ENCODE measurements around the gene TUBGCP3. TPM values are rescaled to one million over a fixed set of nuclear protein-coding genes. Genes with fewer than 3 reads are reported as not detected.
A peak's percentile ranks its signal among the peaks of the same experiment; 100 is the strongest.

Gene TUBGCP3
- total and polyA plus RNA-seq, 2 donors from 2014 or later = 9.1 to 33.2 TPM

DNA sequence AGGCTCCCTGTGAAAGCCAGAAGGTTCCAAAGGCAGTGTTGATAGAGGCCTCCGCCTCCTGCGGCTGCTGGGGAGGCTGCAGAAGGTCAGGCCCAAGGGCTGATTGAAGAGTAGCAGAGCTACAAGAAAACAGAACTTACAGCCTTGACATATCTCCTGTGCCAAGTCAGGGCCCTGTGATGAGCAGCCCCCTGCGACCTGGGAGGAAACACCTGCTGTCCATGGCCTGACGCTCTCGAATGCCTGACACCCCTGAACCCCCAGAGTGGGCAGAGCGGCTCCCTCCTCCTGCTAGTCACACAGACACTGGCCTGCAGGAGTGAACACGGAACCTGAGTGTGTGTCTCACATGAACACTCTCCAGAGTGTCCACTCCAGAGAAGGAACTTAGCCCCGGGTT lies 38.2 kb upstream of the TUBGCP3 start:
- Histone ChIP-seq H3K4me3 (ENCODE audit: low read length in 3 of 3) (no peak overlapping the region), H3K4me1 (ENCODE audit: control insufficient read depth in 2 of 3, insufficient read depth in 2 of 3, low read depth in 1 of 3, low read length in 3 of 3) (no peaks in the 10 kb centered on the region), H3K9me3 (ENCODE audit: control insufficient read depth in 2 of 3, insufficient read depth in 1 of 3, low read length in 3 of 3) (no peaks in the 10 kb centered on the region), H3K27ac (ENCODE audit: low read depth in 2 of 2, low read length in 2 of 2) (no peak overlapping the region), H3K27me3 (ENCODE audit: control insufficient read depth, insufficient read depth, low read length) (no peaks in the 10 kb centered on the region), H3K36me3 (ENCODE audit: control insufficient read depth in 2 of 3, insufficient read depth in 3 of 3, low read length in 3 of 3) (no peaks in the 10 kb centered on the region), H3K9ac (ENCODE audit: low read length in 3 of 3) (no peak overlapping the region)
- peak in 2 of 5 donors; percentile 13 to 62 for DNase-seq
- FAIRE-seq = no peak
- intact Hi-C loops (cut with DNase I) = no loop called here
- TF ChIP-seq, protein P1, sequence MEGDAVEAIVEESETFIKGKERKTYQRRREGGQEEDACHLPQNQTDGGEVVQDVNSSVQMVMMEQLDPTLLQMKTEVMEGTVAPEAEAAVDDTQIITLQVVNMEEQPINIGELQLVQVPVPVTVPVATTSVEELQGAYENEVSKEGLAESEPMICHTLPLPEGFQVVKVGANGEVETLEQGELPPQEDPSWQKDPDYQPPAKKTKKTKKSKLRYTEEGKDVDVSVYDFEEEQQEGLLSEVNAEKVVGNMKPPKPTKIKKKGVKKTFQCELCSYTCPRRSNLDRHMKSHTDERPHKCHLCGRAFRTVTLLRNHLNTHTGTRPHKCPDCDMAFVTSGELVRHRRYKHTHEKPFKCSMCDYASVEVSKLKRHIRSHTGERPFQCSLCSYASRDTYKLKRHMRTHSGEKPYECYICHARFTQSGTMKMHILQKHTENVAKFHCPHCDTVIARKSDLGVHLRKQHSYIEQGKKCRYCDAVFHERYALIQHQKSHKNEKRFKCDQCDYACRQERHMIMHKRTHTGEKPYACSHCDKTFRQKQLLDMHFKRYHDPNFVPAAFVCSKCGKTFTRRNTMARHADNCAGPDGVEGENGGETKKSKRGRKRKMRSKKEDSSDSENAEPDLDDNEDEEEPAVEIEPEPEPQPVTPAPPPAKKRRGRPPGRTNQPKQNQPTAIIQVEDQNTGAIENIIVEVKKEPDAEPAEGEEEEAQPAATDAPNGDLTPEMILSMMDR (IDR thresholded peaks at IDR 0.05; ENCODE audit: borderline replicate concordance, extremely low read depth, insufficient read depth) = no peak

DNA sequence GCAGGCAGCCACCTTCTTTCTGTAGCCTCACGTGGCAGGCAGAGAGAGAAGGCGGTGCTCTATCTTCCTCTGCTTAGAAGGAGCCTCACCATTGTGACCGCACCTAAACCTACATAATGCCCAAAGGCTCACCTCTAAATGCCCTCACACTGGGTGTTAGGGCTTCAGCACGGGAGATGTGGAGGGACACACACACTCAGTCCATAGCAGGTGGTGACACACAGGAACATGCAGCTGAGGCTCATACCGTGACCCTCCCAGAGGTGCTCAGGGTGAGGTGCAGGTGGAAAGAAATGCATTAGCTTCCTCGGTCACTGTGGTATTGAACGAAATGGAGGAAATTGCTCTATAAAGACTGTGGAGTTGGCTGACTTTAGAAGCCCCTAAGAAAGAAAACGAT lies 37.7 kb upstream of the TUBGCP3 start:
- no peak overlapping the region for H3K4me3 ChIP-seq (ENCODE audit: low read length in 3 of 3)
- no peaks in the 10 kb centered on the region for H3K4me1 ChIP-seq (ENCODE audit: control insufficient read depth in 2 of 3, insufficient read depth in 2 of 3, low read depth in 1 of 3, low read length in 3 of 3)
- no peak for FAIRE-seq
- intact Hi-C loops (cut with DNase I) = no loop called here
- H3K27ac ChIP-seq (ENCODE audit: low read depth in 2 of 2, low read length in 2 of 2) = no peak overlapping the region
- H3K36me3 ChIP-seq (ENCODE audit: control insufficient read depth in 2 of 3, insufficient read depth in 3 of 3, low read length in 3 of 3) = no peaks in the 10 kb centered on the region
- no peaks in the 10 kb centered on the region for H3K9me3 ChIP-seq (ENCODE audit: control insufficient read depth in 2 of 3, insufficient read depth in 1 of 3, low read length in 3 of 3)
- no peak overlapping the region for H3K9ac ChIP-seq (ENCODE audit: low read length in 3 of 3)
- peak in 2 of 5 donors; percentile 10 to 13 for DNase-seq
- no peaks in the 10 kb centered on the region for H3K27me3 ChIP-seq (ENCODE audit: control insufficient read depth, insufficient read depth, low read length)
- TF ChIP-seq, protein P1 (IDR thresholded peaks at IDR 0.05; ENCODE audit: borderline replicate concordance, extremely low read depth, insufficient read depth) = no peak

DNA sequence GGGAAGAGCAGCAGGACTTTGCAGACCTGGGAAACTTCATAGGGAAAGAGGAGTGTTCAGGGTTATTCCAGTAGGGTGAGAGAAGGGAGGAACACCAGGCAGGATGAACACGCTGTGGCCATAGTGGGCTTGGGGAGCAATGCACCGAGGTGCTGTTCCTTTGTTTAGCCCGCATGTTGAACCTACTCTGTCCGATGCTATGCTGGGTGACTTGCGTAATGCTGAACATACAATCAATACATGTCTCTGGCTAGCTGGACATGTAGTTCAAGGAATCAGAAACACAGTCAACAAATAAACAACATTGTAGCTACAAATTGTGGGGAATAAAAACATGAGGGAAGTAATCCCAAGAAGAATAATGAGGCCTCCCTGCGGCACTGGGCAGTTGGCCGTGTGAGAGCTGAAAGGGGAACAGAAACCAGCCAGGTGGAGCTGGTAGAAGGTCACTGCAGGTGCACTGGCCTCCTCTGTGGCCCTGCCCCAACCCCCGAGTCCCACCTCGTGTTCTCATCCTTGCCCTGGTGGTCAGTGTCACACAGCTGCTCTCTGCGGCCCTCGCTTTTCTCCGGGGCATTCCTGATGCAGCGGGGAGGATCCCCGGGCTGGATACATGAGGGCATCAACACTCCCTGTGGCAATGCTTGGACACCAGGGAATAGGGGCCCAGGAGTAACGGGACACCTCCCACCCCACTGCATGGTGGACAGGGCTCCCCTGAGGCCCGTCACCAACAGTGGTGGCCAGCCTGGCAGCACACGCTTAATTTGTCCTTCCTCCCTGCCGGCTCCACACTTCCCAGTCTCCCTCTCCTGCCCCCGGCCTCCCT lies 36.9 kb upstream of the TUBGCP3 start:
- intact Hi-C loops (cut with DNase I) = no loop called here
- TF ChIP-seq, protein P1 (IDR thresholded peaks at IDR 0.05; ENCODE audit: borderline replicate concordance, extremely low read depth, insufficient read depth) = no peak
- H3K36me3 ChIP-seq (ENCODE audit: control insufficient read depth in 2 of 3, insufficient read depth in 3 of 3, low read length in 3 of 3) = no peaks in the 10 kb centered on the region
- peak in 1 of 5 donors; percentile 45 for DNase-seq
- no peak for FAIRE-seq
- H3K27me3 ChIP-seq (ENCODE audit: control insufficient read depth, insufficient read depth, low read length) = no peaks in the 10 kb centered on the region
- H3K9me3 ChIP-seq (ENCODE audit: control insufficient read depth in 2 of 3, insufficient read depth in 1 of 3, low read length in 3 of 3) = no peaks in the 10 kb centered on the region
- no peak overlapping the region for H3K9ac ChIP-seq (ENCODE audit: low read length in 3 of 3)
- H3K4me3 ChIP-seq (ENCODE audit: low read length in 3 of 3) = no peak overlapping the region
- no peaks in the 10 kb centered on the region for H3K4me1 ChIP-seq (ENCODE audit: control insufficient read depth in 2 of 3, insufficient read depth in 2 of 3, low read depth in 1 of 3, low read length in 3 of 3)
- no peak overlapping the region for H3K27ac ChIP-seq (ENCODE audit: low read depth in 2 of 2, low read length in 2 of 2)
